NCI-H1417 (cell line): ENCODE measurements around the gene KRT7.
"Not testable (repeated sequence)": the region's sequence is repeated elsewhere in the genome, so short reads cannot be mapped to it uniquely, and the experiment has no call there.

Experiments used
- DNase-seq, 3 experiments: peaks; one replicate each; lab custom pipeline; 2025; lab: John Stamatoyannopoulos, UW

The KRT7 gene

GRCh38 chr12:52229836-52230343, 3.2 kb upstream of the KRT7 start:
- DNase-seq = no peak

- no peak for DNase-seq
Observed at GRCh38 chr12:52230364-52231281, 2.4 kb upstream of the KRT7 start.

GRCh38 chr12:52231305-52232202, 1.5 kb upstream of the KRT7 start:
- DNase-seq = no peak

- peak in 1 of 3 experiments; percentile 41 for DNase-seq
Observed at GRCh38 chr12:52232203-52232673, 805 bp upstream of the KRT7 start.

- peak in 1 of 3 experiments; percentile 31 for DNase-seq
Observed at GRCh38 chr12:52233462-52234207, 592 bp downstream of the KRT7 start.

GRCh38 chr12:52234223-52234810, 1.3 kb downstream of the KRT7 start:
- DNase-seq = no peak

- no peak for DNase-seq
Observed at GRCh38 chr12:52235001-52235764, 2.1 kb downstream of the KRT7 start.

GRCh38 chr12:52235822-52236361, 2.8 kb downstream of the KRT7 start:
- DNase-seq = peak in 2 of 3 experiments; percentile 89 to 96

GRCh38 chr12:52236386-52237050, 3.5 kb downstream of the KRT7 start:
- DNase-seq = no peak

GRCh38 chr12:52238207-52238840, 5.3 kb downstream of the KRT7 start:
- no peak for DNase-seq

- DNase-seq = no peak
Observed at GRCh38 chr12:52238916-52239646, 6.0 kb downstream of the KRT7 start.

- DNase-seq = peak in 1 of 3 experiments; percentile 46
Observed at GRCh38 chr12:52239767-52240166, 6.7 kb downstream of the KRT7 start.

- not testable (repeated sequence) for DNase-seq
Observed at GRCh38 chr12:52240247-52240646, 7.2 kb downstream of the KRT7 start.

GRCh38 chr12:52241205-52241842, 8.3 kb downstream of the KRT7 start:
- DNase-seq = no peak

- DNase-seq = no peak
Observed at GRCh38 chr12:52242442-52243258, 9.6 kb downstream of the KRT7 start.

- peak in 1 of 3 experiments; percentile 30 for DNase-seq
Observed at GRCh38 chr12:52243259-52243855, 10.3 kb downstream of the KRT7 start.
